HG03354 (cell line): ENCODE results near the gene SPECC1L.
"Not testable (repeated sequence)": the region's sequence is repeated elsewhere in the genome, so short reads cannot be mapped to it uniquely, and the experiment has no call there.

Experiments used
- ATAC-seq: cut with Tn5 transposase; IDR thresholded peaks from one replicate; pipeline ENCODE4 v1.9.1; 2021; ENCODE audit warnings: mild to moderate bottlenecking; ENCODE audit not compliant: unreplicated experiment, poor library complexity, severe bottlenecking

The SPECC1L gene

DNA sequence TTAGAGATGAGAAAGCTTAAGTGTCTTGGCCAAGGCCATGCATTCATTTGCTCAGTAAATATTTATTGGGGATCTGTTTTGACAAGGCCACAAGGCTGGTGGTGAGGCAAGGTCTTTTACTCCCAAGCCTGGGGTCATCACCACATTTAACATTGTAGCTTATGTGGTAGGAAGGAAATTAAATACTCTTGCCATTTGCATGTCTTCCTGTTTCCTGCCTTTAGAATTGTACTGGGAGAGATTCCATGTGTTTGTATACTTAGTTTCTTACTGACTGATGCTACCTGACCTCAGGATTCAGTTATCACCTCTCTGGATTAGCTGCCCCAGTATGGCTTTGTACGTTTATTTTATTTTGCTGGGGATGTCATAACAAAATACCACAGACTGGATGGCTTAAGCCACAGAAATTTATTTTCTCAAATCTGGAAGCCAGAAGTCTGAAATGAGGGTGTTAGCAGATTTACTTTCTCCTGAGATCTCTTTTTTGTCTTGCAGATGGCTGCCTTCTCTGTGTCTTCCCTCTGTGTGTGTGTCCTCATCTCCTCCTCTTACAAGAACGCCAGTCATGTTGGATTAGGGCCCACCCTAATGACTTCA, 44.8 kb downstream of the SPECC1L start:
- no peak for ATAC-seq

- not testable (repeated sequence) for ATAC-seq
Observed at GRCh38 chr22:24316264-24316663, 45.6 kb downstream of the SPECC1L start.

DNA sequence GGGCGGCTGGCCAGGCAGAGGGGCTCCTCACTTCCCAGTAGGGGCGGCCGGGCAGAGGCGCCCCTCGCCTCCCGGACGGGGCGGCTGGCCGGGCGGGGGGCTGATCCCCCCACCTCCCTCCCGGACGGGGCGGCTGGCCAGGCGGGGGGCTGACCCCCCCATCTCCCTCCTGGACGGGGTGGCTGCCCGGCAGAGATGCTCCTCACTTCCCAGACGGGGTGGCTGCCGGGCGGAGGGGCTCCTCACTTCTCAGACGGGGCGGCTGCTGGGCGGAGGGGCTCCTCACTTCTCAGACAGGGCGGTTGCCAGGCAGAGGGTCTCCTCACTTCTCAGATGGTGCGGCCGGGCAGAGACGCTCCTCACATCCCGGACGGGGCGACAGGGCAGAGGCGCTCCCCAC, 46.9 kb downstream of the SPECC1L start:
- not testable (repeated sequence) for ATAC-seq

GRCh38 chr22:24319451-24319850, 48.8 kb downstream of the SPECC1L start:
- ATAC-seq: no peak

- no peak for ATAC-seq
Observed at GRCh38 chr22:24321999-24322398, 51.4 kb downstream of the SPECC1L start.

- ATAC-seq: no peak
Observed at GRCh38 chr22:24322522-24322921, 51.9 kb downstream of the SPECC1L start.

DNA sequence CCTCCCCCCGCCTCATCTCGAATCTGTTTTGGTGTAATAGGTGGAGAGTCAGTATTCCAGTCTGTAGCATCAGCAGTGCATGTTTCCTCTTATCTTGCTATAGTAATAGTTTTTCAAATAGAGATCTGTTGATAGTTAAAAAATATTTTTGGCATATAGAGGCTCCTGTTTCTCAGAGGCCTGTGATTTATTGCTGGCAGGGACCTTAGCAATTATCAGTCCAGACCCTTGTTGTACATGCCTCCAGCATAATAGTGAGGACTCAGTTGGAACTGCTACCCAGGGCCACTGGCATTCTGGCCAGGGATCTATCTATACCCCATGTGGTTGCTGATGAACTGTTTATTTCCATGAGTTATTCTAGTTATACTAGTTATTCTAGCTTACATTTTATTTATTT, 52.6 kb downstream of the SPECC1L start:
- ATAC-seq: no peak

DNA sequence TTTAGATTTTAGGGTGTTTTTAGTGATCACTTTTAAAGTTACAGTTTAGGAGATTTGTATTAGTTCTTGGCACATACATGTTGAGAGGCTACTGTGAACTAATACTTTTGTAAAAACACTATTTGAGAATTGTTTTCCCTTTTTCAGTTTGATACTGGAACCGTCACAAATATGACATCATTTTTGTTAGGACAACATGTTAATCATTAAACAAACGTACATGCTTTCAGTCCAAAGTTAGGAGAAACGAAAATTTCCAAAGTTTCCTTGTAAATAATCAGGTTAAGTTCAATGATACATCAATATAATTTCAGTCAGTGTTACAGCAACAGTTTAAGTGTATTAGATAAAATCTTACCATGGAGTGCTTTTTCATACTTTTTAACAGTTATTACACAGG, 53.1 kb downstream of the SPECC1L start:
- ATAC-seq: no peak

DNA sequence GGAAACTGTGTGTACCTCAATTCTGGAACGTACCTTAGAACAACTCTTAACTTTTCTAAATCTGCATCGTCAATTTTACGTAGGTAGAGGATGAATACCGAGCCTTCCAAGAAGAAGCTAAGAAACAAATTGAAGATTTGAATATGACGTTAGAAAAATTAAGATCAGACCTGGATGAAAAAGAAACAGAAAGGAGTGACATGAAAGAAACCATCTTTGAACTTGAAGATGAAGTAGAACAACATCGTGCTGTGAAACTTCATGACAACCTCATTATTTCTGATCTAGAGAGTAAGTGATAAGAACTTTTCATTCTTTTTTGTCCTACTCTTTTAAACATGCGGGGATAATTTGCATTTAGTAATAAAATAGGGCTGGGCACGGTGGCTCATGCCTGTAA, 53.5 kb downstream of the SPECC1L start:
- ATAC-seq: no peak

- ATAC-seq: no peak
Observed at GRCh38 chr22:24325105-24325757, 54.6 kb downstream of the SPECC1L start.

DNA sequence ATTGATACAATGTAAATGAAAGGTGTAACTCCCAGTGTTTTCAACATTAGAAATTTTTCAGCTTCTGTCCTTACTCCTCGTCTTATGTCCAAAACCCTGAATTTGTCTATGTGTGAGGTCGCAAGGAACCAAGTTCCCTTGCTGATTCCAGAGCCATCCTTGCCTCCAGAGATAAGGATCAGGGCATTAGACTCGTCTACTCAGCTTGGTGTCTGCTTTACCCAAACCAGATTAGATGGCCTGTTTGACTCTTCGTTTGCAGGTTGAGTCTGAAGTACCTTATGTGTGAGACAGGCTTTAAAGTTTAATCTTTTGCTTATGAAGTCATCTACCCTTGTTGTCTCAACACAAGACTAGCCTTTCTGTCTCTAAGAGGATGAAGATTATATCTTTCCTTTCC, 55.6 kb downstream of the SPECC1L start:
- ATAC-seq: no peak

GRCh38 chr22:24327832-24328231, 57.2 kb downstream of the SPECC1L start:
- no peak for ATAC-seq

DNA sequence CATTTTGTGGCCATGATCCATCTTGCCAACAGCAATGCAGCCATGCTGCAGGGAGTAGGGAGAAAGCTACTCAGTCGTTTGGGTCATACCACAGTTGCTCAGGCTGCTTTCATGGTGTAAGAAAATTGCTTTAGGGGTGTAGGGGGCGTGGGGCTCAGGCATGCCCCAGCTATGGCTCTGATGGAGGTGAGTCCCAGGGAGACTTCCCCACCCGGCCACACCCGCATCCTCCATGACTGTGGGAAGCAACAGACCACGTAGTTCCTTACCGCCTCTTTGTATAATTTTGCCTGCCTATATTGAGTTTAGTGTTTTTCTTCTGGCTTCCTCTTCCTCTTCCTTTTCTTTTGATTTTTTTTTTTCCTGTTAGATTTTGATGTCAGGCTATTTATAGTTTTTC, 58.8 kb downstream of the SPECC1L start:
- no peak for ATAC-seq

GRCh38 chr22:24330636-24331035, 60.0 kb downstream of the SPECC1L start:
- no peak for ATAC-seq

DNA sequence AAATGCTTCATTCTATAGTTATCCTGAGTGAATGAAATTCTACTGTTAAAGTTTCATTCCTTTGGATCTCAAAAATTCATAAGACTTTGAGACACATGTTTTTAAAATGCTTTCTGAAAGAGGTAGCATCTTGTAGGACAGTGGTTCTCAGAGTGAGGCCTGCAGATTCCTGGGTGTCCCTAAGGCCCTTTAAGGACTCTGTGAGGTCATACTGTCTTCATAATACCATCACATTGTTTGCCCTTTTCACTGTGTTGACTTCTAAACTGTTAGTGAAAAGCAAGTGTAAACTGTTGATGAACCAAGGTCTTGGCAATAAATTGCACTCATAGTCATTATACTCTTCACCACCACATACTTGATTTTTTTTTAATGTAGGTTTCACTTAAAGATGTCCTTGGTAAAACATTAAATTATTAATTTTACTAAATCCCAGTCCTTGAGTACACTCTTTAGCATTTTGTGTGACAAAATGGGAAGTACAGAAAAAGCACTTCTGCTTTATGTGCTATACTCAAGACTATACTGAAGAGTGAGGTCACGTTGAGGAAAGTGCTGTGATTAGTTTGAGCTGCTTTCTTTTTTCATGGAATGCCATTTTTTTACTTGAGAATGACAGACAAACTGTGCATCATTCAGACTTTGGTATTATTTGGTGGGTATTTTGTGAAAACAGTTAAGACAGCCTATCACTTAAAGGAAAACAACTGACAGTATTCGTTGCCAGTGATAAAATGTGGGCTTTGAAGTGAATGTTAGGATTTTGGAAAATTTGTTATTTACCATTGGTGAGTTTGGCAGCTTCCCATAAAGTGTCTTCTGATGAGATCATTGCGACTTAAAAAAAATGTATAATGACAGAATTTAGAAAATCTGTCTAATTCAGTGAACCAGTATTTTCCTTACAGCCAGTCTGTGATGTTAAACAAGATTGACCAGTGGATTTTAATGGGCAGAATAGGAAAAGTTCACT, 61.1 kb downstream of the SPECC1L start:
- ATAC-seq: no peak

GRCh38 chr22:24333301-24333700, 62.7 kb downstream of the SPECC1L start:
- no peak for ATAC-seq

DNA sequence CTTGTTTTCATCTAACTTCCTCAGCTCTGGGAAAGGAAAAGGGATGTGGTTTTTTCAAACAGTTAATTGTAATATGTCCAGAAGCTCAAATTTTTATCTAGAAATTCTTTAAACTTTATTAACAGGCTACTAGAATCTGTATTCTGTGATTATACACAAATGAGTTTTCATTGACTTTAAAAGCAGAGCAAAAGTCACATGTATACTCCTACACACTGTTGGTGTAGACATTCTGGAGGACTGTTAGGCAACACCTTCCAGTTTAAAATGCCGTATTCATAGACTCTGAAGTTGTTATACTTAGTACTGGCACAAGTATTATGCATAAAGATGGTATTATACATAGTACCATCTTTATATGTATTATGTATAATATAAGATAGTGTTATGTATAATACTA, 64.9 kb downstream of the SPECC1L start:
- ATAC-seq: no peak

DNA sequence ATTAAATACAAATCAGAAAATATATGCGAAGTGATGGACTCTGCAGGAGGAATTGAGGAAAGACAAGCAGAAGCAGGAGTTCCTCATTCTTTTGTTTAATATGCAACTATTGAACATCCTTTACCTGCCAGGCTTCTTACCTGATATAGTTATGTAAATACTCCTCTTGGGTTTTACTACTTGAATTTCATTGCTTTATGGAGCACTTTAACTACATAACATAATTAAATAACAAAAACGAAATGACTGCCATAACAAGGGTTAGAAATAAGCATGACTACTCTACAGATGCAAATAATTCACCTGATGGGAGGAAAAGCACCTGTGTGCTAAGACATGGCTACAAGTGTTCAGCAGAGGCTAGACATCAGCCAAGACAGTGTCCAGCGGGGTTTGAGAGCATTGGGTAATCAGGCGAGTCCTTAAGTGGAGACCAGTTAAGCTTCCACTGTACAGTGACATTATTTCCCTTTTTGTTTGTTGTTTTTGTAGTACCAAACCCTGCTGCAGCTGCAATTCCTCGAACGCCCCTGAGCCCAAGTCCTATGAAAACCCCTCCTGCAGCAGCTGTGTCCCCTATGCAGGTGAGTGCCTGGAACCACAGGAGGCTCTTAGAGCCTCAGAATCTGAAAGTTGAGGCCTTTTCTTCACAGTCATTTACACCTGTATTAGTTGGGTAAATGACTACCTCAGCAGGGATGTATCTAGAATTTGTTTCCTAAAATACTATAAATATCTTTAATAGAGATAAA, 67.4 kb downstream of the SPECC1L start:
- no peak for ATAC-seq

- no peak for ATAC-seq
Observed at GRCh38 chr22:24338726-24339451, 68.3 kb downstream of the SPECC1L start.

DNA sequence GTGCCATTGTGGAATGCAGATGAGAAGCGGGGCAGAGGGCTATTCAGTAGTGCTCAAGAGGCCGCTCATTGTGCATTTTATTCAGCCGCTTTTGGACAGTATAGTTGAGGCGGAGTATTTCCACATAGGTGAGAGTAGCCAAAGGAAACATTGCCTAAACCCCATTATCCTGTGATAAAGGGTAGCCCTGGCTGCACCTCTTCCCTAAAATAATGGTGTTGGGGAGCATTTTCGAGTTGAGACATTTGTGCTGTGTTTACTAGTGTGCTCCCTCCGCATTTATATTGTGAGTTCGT, 68.8 kb downstream of the SPECC1L start:
- no peak for ATAC-seq
